GM18507 (cell line): ENCODE measurements around the gene CDK6.
"Not testable (repeated sequence)": the region's sequence is repeated elsewhere in the genome, so short reads cannot be mapped to it uniquely, and the experiment has no call there.

Source experiments
- DNase-seq: peaks from one replicate; pipeline ENCODE4 v3.0.0; 2011; ENCODE audit warnings: low read depth; ENCODE audit not compliant: insufficient read length; ENCODE audit errors: extremely low spot score
- FAIRE-seq: peaks from 2 replicates; lab custom pipeline; 2011; peaks lifted over from hg19 to GRCh38; lab: Jason Lieb, UNC

The CDK6 gene

DNA sequence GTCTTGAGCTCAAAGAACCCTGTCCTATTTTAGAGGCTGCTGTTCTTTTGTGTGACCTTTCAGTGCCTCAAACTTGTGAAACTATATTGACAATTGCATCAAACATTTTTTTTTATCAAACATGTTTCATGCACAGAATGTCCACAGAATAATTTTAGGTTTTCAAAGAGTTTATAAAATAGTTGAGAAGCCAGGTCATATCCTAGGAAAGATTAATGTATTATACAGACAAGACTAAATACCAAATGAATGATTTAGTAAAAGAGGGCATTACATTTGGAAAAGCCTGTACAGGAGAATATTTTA is 67.0 kb downstream of the CDK6 start:
- FAIRE-seq (peak; percentile 15), DNase-seq (no peak)

DNA sequence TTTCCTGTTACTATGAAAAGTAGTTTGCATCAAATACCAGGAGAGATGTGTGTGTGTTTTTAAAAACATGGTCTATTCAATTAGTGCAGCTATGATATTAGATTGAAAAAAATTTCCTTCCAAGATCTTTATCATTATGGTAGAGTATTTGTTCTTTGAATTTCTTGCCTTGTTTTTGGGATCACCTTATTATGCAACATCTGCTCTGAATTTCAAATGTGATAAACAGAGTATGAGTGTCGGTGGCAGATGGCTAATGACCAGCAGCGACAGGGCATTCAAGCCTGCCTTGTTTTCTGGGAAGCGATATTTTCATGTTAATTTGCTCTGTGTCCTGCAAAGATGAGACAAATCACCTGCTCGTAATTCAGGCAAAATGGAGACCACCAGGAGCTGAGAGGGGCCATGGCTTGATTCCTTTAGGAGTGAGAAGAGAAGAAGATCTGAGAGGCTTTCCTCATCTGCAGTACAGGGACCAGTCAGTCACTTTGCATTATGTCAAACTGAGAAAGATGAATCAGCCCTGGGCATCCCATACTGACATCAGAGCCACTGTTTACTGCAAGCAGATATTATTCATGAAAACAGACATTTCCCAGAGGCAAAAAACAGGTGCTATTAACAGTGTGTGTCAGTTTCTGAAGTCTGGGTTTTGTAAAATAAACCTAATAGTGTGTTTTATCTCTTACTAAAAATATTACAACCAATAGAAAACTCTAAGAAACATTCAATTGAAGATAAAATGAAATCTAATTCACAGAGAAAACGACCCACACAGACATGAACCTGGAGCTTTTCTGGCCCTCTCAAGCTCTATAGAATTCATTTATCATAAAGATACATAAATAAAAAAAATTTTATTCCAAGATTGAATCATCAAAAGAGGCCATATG is 67.6 kb downstream of the CDK6 start:
- peak; percentile 68 for FAIRE-seq
- DNase-seq = no peak

DNA sequence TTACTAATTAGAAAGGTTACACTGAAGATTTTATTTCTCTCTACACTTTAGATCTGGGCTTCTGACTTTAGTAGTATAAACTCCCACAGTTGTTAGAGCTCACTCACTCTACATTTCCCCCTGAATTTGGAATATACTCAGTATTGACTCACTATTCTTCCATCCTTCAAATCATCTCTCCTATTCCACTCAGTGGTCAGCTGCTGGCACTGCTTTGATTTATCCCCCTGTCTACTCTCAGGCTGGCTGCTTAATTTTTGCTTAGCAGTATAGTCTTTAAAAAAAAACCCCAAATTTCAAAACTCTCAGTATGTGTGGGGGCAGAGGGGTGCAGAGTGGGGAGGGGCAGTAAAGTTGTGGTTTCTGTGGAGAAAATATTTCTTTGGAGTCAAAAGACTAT is 68.9 kb downstream of the CDK6 start:
- FAIRE-seq = no peak
- no peak for DNase-seq

DNA sequence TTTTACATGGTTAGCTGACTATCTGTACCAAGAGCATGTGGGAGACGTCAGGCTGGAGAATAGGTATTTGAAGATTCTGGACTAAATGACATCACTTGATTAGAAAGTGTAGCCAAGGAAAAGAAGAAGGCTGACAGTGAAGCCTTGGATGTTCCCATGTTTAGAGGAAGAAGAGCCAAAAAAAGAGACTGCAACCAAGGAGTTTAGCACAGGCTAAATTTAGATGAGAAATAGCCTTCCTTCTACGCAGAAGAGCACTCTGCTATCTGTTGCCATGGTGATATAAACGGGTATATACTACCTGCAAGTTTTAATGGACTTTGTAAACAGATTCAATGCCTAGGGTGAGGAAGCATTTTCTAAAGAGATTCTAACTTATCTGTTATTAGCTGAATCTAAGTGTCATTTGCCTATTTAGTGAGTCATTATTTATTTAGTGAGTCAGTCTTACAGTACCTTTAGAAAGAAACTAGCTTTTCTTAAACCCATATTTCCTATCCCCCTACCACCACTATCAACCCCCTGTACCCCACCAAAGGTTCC is 69.8 kb downstream of the CDK6 start:
- no peak for DNase-seq

DNA sequence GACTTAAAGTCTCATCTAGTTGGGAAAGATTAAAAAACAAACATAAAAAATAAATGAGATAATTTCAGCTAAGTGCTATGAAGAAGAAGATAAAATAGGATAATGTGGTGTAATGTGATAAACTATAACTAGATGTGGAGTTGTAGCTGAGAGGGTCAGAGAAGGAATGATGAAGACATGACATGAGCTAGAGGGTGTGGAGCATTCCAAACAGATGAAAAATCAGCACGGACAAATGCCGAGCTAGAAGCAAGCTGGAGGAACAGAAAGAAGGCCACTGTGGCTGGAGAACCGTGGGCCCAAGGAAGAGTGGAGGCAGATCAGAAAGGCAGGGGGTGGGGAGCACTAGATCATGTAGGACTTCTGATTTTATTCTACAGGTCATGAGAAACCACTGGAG is 70.6 kb downstream of the CDK6 start:
- DNase-seq = no peak
- FAIRE-seq = no peak

More for the DNA sequence above, 69.8 kb downstream of the CDK6 start:
- FAIRE-seq = no peak

DNA sequence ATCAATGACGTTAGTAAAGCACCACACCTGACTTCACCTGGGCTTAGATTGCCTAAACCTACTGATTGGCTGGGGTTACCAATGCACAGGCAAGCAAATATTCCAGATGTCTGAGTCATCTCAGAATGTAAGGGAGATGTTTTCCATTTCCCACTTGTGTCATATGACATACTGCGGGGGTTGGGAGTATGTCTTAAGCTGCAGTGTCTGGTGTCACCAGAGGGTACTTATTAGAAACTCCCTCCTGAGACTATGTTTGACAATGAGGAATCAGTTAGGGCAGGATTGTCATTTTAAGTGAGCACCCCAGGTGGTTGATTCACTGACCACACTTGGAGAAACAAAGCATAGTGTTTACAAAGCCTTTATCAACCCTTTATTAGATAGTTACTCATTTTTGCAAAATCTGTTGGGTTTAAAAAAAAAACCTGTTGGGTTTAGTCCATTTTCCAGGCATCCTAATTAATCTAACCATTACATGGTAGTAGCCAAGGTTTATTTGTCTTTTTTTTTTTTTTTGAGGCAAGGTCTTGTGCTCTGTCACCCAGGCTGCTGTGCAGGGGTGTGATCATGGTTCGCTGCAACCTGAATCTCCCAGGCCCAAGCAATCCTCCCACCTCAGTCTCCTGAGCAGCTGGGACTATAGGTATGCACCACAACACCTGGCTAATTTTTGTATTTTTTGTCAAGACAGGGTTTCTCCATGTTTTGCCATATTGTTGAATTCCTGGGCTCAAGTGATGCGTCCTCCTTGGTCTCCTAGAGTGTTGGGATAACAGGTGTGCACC is 72.5 kb downstream of the CDK6 start:
- FAIRE-seq (no peak), DNase-seq (no peak)

DNA sequence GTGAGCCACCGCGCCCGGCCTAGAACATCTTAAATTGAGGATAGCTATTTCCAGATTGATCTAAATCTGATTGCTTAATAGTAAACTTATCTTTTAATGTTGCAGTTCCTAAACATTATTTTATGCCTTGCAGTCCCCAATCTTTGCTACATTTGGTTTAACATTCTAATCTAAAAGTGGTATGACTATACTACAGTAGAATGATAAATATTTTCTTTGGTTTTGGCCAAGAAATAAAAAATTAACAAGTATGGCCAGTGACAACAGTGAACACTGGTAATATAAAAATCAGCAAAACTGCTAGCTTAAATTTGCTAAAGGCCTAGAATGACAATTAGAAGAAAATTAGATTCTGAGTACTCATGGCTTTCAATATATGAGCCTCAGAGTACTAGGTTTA is 73.5 kb downstream of the CDK6 start:
- DNase-seq (no peak), FAIRE-seq (no peak)

DNA sequence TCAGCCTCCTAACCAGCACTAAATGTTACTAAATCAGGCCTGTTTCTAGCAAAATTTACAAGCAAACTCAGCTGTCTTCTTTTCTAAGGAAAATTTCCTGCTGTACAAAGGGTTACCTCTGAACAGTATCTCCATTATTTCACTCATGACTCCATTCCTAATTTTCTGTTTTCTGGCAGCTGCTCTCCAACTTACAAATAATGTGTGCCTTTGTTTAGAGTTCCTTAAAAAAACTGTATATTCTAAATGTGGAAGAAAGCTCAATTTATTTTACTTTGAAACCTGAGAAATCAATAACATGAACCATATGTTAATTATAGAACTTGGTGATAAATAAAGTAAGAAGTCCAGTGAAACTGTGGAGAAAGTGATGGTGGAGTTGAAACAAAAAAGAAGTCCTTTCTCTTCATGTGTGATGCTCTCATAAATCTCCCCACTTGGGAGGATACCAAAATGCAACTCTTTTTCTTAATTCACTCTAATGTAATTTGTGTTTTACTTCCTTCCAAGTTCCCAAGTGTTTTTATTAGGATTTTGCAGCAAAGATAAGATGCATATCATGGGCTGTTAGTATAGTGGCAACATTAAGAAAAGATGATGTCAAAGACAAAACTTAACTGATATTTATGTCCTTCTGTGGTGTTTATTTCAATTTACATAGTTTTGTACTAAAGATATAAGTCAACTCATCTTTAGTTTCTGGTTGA is 74.8 kb downstream of the CDK6 start:
- no peak for FAIRE-seq

DNA sequence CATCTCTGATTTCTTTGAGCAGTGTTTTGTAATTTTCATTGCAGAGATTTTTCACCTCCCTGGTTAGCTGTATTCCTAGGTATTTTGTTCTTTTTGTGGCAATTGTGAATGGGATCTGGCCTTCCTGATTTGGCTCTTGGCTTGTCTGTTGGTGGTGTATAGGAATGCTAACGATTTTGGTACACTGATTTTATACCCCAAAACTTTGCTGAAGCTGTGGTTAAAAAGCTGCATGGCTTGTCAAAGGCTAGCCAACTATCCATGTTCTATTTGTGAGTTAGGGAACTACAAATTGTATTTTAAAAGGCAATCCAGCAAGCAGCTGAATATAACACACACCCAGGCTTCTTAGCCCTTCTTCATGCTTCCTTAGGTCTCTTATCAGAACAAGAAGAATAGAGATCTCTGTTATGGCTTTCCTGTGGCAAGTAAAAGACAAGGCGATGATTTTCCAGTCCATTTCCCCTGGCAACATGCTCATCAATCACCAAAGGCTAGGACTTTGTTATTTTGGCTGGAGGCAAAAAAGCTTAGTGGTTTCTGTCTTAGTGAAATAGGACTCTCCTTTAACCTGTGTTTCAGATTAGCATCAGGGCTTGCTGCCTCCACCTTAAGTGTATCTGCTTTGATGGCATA is 77.5 kb downstream of the CDK6 start:
- FAIRE-seq (no peak), DNase-seq (no peak)

More for the DNA sequence above, 74.8 kb downstream of the CDK6 start:
- no peak for DNase-seq

DNA sequence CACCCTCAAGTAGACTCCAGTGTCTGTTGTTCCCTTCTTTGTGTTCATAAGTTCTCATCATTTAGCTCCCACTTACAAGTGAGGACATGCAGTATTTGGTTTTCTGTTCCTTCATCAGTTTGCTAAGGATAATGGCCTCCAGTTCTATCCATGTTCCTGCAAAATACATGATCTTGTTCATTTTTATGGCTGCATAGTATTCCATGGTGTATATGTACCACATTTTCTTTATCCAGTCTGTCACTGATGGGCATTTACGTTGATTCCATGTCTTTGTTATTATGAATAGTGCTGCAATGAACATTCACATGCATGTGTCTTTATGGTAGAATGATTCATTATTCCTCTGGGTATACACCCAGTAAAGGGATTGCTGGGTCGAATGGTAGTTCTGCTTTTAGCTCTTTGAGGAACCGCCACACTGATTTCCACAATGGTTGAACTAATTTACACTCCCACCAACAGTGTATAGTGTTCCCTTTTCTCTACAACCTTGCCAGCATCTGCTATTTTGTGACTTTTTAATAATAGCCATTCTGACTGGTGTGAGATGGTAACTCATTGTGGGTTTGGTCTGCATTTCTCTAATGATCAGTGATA is 79.0 kb downstream of the CDK6 start:
- DNase-seq, FAIRE-seq: not testable (repeated sequence)

DNA sequence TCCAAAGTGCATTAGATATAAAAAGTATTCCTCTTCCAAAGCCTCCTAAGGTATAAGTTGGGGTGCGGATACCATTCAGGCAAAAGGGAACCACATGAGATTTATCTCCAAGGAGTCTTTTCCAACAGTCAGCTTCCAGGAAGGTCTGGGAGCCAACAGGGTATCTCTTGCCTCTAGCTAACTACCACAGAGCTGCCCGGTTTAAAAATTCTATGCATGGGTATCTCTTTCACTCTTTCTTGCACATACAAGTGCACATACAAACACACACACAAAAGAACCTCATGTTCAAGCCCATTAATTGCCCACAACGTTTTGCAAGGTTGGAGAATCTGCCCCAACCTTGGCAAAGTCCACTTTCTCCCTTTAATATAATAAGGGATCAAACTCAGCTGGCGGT is 80.7 kb downstream of the CDK6 start:
- no peak for FAIRE-seq
- DNase-seq = no peak

DNA sequence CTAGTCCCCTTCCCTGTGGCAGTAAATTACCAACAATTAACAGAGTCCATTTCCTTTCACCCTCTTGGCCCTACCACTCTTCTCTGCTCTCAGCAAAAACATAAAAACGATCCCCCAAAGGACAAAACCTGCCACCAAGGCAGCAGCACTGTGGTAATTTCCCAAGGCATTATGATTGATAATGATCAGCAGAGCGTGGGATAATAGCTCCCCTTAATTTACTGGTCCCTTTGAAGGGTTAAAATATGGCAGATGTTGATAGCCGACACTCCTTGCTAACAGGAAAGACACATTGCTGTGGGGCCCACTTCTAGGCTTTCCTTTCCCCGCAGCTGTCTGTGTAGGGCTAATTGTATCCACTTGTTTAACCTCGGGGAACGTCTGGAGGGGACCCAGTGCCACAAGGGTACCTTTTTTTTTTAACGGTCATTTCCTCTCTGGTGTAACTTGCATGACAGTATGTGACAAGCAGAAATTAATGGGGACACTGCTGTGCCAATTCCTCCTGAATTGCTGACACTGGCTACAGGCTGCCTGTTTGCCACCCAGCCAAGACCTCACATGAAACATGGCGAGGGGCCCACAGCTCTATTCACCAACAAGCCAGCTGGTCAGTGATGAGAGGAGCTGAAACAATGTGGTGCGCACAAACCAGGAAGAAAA is 81.3 kb downstream of the CDK6 start:
- FAIRE-seq (no peak), DNase-seq (no peak)

DNA sequence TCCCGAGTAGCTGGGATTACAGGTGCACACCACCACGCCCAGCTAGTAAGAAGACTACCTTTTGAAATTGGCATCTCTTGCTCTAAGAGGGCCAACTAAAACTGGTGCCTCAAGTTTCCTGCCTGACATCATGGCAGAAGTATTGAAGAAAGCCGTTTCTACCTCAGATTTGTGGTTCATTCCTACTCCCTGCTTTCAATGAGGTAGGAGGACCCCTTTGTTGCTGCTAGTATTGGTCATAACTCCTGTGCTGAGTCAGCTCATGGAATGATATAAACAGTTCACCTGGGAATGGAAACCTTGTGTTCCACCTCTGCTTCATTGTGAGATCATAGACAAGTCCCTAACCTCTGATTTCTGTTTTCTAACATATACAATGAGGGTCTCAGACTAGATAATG is 82.8 kb downstream of the CDK6 start:
- FAIRE-seq = no peak
- DNase-seq = no peak

DNA sequence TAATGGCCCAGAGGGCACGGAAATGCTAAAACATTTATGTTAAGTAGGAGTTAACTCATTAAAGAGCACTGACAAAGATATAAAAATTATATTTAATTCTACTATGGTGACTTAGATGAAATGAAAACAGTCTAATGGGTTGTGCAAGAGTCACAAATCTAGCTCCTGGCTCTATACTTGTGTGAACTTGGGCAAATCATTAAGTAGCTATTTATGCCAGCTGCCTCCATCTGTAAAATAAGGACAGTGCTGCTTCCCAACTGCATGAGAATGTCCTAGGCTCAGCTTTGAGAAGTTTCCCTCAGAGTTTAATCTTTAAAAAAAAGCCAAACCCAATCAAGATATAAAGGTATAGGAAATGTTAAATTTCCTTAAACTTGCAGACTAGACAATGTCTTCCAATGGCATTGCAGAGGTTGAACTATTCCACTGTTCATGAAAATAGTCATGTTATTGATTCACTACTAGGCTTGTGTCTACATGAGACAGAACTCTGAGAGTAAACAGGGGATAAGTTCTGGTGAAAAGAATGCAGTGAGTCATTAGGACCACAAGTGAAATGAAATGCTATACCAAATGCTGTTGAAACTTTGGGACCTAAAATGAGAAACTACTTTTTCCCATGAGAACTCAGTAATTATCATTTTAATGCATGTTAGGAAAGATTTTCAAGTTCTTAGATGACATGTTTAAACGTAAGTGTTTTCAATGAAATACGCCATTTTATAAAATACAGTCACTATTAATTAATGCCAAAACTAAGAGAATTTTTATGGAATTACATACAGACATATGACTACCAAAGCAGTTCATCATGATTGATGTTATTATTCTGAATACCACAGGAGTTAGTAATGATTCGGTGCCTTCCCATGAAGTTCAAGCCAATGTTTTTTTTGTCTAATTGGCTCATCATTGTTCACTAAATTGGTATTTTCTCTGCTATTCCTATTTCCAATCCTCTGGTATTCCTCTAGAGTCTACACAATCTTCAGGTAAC is 84.2 kb downstream of the CDK6 start:
- FAIRE-seq (peak; percentile 36), DNase-seq (no peak)

DNA sequence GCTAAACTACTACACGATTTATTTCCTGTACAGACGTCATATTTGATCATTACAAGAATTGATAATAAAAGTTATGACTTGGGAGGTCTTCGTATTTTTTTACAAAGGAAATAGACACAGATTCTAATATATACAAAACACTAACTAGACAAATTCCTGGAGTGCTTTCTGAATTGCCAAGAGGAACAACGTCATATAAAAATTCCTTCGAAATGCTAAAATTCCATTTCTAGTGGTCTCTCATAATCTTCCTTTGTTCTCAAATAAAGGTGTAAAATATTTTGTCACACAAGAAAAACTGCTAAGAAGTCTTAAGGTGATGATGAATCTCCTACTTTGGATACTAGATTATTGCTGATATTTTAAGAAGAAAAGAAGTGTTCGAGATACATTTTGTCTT is 85.4 kb downstream of the CDK6 start:
- DNase-seq = no peak
- no peak for FAIRE-seq

DNA sequence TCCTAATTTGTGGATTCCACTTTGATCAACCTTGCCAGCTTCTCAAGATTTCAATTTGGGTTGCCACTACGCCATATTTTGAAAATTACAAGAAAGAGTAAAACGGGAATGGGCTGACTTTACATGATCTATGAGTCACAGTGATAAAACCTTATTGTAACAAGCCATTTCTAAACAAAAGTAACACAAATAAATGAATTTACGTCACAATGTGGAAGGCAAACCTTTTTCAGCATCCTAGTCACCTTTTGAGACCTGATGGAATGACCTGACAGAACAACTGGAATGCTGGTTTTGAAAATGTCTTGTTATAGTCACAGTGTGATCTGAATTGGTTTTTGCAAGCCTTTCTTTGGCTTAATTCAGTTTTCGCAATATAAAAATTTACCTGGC is 85.9 kb downstream of the CDK6 start:
- no peak for FAIRE-seq
- DNase-seq = no peak

DNA sequence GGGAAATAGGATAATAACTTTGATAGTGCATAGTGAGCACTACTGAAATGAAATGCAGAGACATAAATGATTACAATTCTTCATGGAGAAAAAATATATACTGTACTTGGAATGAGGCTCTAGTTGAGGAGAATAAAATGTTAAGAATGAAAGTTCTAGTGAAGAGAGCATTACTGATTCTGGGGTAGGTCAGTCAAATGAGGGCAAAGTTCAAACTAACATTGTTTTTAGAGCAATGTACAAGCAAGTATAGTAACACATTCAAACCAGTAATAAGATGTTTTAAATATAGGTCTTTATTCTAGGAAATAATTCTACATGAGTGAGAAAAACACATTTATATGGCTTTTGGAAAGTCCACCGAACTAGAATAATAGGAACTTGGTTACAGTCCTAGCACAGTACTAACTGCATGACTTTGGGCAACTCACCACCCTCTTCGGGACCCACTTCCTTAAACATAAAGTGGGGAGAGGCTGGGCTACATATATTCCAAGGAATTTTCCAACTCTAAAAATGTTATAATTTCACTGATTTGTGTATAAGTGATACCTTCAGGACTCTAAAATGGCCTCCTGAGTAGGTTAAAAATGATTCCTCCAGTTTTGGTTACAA is 86.4 kb downstream of the CDK6 start:
- no peak for DNase-seq
- FAIRE-seq = no peak
